HG03469 (cell line): ENCODE measurements around the gene FEZF2.

ENCODE experiments used
- ATAC-seq: cut with Tn5 transposase; IDR thresholded peaks from one replicate; pipeline ENCODE4 v1.9.1; 2021; ENCODE audit warnings: mild to moderate bottlenecking, moderate library complexity, moderate number of reproducible peaks; ENCODE audit not compliant: unreplicated experiment

FEZF2 gene

DNA sequence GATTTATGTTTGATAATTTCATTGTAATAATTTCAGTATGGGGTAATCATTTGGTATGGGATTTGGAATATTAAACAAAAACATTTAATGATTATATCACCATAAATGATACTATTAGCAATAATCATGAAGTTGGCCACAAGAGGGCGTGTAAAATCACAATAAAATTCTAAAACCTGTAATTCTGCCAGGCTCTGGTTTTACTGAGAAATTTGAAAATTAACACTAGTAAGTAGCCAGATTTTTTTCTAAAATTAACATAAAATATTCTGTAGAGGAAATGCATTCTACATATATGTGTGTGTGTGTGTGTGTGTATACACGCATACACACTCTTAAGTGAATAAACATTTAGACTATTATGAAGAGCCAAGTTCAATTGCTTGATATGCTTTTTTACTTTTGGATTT lies 40.5 kb downstream of the FEZF2 start:
- ATAC-seq, result no peak

DNA sequence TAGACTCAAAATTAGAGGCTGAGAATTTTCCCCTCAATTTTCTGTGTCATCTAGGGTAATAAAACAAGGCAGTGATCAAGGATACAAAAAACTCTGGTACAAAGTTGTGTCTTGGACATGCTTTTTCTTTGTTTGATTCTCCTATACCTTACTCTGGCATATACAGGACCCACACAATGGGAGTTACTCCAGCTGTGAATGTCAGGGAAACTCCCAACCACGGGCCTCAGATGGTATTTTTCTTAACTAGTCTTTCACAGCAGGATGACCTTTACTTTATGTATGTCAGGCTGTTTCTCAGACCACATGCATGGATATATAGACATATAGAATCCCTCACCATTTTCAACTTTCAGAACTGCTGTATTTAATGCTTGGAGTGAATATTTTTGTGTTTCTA lies 41.3 kb downstream of the FEZF2 start:
- no peak for ATAC-seq

GRCh38 chr3:62329971-62330370 lies 43.4 kb downstream of the FEZF2 start:
- no peak for ATAC-seq

GRCh38 chr3:62325896-62326295 lies 47.5 kb downstream of the FEZF2 start:
- no peak for ATAC-seq

- no peak for ATAC-seq
Observed at GRCh38 chr3:62323241-62323640, 50.1 kb downstream of the FEZF2 start.
